ENCODE data around the gene ADGRG3. TPM values are rescaled to one million over a fixed set of nuclear protein-coding genes. Genes with fewer than 3 reads are reported as not detected.
A peak's percentile ranks its signal among the peaks of the same experiment; 100 is the strongest.

ADGRG3 gene
- total RNA-seq, 4 donors from 2014 or later: 3.8 to 14.2 (median 8.2) TPM

DNA sequence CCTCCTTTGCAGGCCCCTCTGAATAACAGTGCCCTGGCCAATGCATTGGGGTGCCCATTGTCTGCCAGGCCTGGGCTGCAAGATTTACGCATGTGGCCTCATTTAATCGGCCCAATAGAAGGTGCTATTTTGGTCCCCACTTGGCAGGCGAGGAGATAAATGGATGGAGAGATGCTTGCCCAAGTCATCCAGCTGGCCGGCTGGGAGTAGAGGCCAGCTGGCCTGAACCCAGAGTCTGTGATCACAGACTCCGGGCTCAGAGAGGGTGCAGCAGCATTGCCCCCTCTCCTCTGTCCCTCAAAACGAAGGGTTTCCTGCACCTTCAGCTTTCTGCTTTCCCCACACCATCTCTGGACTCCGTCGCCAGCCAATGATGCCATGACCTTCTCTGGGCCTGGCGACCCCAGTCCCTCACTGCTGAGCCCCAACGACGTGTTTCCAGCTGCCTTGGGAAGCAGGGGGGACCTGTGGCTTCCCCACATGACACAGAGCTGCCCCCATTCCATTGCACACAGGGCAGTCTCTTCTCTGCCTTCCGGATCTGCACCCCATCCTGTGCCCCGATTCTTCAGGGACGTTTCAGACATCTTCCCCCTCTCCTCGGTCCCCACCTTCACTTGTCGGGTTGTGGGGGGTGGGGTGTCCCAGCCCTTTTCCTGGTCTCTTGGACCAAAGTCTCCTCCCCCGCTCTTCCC lies 43.2 kb upstream of the ADGRG3 start:
- no peaks in the 10 kb centered on the region for H3K9me3 ChIP-seq
- no peak for DNase-seq
- TF ChIP-seq, protein P1, sequence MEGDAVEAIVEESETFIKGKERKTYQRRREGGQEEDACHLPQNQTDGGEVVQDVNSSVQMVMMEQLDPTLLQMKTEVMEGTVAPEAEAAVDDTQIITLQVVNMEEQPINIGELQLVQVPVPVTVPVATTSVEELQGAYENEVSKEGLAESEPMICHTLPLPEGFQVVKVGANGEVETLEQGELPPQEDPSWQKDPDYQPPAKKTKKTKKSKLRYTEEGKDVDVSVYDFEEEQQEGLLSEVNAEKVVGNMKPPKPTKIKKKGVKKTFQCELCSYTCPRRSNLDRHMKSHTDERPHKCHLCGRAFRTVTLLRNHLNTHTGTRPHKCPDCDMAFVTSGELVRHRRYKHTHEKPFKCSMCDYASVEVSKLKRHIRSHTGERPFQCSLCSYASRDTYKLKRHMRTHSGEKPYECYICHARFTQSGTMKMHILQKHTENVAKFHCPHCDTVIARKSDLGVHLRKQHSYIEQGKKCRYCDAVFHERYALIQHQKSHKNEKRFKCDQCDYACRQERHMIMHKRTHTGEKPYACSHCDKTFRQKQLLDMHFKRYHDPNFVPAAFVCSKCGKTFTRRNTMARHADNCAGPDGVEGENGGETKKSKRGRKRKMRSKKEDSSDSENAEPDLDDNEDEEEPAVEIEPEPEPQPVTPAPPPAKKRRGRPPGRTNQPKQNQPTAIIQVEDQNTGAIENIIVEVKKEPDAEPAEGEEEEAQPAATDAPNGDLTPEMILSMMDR (IDR thresholded peaks at IDR 0.05): no peak
- no peak for TF ChIP-seq POLR2A (IDR thresholded peaks at IDR 0.05)
- no peaks in the 10 kb centered on the region for H3K36me3 ChIP-seq
- H3K4me3 ChIP-seq (replicated peaks in 1 of 3): no peak overlapping the region
- 67 to 70% methylated on average over 16 to 17 of the region's 17 CpGs for WGBS, 2 donors
- H3K4me1 ChIP-seq: peaks cover 91 to 92% of the 10 kb centered on the region in 2 donors
- intact Hi-C loops (cut with DNase I): no loop called here
- H3K27me3 ChIP-seq: no peaks in the 10 kb centered on the region
- peak overlapping the region; percentile 94 to 99 (median 98) for H3K27ac ChIP-seq

DNA sequence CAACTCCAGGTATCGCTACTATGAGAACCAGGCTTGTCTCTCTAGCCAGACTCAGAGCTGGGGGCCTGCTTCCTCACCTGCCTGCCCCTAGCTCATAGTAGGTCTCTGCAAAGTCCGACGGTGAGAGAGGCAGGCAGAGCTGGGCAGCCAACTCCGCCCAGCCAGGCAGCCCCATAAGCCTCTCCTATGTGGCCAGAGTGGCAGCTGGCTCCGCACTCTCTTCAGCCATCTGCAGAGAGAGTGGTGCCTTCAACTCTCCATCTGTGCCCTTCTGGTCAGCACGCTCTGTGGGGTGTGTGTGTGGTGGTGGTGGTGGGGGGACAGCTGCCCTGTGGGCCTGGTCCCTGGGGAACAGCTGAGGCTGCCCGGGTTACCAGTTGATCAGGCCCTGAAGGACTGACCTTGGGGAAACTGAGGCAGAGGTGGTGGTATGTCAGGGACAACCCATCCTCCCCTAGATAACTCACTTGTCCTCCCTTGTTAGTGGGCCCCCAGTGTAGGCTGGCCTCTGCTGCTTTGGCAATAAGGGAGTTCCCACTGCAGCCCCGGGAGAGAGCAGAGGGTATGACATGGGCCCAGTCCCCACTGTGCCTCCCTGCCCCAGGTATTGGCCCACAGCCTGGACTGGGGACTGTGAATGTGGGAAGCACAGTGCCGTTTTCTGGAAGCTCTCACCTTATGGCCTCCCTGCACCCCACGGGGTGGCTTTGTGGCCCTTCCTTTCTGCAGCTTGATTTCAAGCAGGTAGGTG lies 41.5 kb upstream of the ADGRG3 start:
- no peaks in the 10 kb centered on the region for H3K27me3 ChIP-seq
- TF ChIP-seq, protein P1 (IDR thresholded peaks at IDR 0.05): no peak
- TF ChIP-seq POLR2A (IDR thresholded peaks at IDR 0.05): no peak
- peaks cover 97% of the 10 kb centered on the region in 2 donors for H3K4me1 ChIP-seq
- no peak for DNase-seq
- WGBS, 2 donors: 57 to 65% methylated on average over 6 to 9 of the region's 10 CpGs
- H3K36me3 ChIP-seq: no peaks in the 10 kb centered on the region
- no peak overlapping the region for H3K4me3 ChIP-seq (replicated peaks in 1 of 3)
- peak overlapping the region; percentile 94 to 99 (median 98) for H3K27ac ChIP-seq
- no peaks in the 10 kb centered on the region for H3K9me3 ChIP-seq
- intact Hi-C loops (cut with DNase I): no loop called here

DNA sequence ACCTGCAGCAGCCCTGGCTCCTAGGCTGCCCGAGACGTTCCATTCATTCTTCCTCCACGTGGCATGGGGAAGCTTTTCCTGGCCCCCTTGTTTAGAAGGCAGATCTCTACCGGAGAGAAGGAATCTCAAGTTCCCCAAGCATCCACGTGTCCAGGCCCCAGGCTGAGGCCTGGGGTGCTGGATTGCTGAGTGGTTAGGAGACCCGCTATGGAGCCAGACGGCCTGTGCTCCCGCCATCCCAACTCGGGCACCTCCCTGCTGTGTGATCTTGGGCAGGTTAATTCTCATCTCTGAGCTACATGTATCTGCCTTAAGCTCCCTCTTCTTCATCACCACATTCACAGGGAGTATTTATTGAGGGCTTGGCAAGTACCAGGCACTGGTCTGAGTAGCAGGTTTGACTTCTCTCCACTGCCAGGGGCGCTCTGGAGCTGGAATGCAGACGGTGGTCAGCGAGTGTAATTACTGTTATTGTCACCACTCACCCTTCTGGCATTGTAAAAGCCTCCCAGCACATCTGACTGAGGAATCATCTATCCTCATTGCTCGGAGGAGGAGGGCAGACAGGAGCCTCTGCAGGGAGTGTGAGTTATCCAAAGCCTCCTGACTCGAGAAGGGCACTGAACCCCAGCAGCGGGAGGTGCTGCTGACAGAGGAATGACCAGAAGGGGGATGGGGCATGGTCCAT lies 40.8 kb upstream of the ADGRG3 start:
- Histone ChIP-seq H3K4me3 (replicated peaks in 1 of 3) (no peak overlapping the region), H3K27ac (peak overlapping the region; percentile 94 to 99 (median 98)), H3K4me1 (peaks cover 98% of the 10 kb centered on the region in 2 donors), H3K9me3 (no peaks in the 10 kb centered on the region), H3K27me3 (no peaks in the 10 kb centered on the region), H3K36me3 (no peaks in the 10 kb centered on the region)
- WGBS, 2 donors: 20 to 24% methylated on average over 12 to 15 of the region's 15 CpGs
- TF ChIP-seq, protein P1 (IDR thresholded peaks at IDR 0.05): peak in 3 of 6 experiments; percentile 20 to 43 (median 32)
- TF ChIP-seq POLR2A (IDR thresholded peaks at IDR 0.05): peak in 1 of 2 donors; percentile 34
- peak; percentile 83 to 84 for DNase-seq
- intact Hi-C loops (cut with DNase I): no loop called here

DNA sequence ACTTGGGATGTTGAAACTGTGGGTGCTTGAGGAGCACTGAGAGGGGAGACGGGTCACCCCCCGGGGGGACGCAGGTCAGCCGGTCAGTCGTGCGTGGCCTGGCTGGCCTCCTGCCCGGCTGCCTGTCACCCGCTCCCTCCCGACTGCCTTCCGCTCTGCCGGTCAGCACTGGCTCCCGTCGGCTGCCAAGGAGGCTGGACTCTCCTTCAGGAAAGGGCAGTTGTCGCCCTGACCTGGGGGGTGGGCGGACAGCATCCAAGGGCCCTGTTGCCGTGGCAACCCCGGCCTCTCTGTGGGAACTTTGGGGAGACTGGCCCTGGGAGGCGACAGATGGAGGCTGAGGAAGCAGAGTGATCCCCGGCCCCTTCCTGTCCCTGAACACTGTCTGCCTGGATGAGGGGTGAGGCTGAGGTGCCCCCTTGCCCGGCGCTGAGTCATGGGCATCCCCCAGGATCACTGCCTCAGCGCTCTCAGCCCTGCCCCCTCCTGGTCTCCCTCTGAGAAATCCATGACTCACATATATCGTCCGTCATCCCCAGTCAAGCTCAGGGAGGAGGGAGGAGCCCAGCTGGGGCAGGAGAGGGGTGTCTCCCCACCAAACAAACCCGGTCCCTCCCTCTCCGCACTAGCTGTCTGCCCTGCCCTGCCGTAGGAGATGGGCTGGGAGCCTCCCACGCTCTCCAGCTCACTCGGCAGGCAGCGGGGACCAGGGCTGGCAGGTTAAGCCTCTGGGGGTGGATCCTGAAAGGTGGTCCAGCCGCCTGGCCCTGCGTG lies 39.9 kb upstream of the ADGRG3 start, which contains the start of gene ADGRG1:
ADGRG1 (plus strand) TSS at position 623 of the 774 bp plus-strand sequence. CDS start 21,658 bp downstream, outside the sequence.
- H3K4me3 ChIP-seq (replicated peaks in 1 of 3): peak within 1 kb of the TSS in 2 of 3 donors; percentile 22 to 30
- no peaks in the 10 kb centered on the region for H3K27me3 ChIP-seq
- no peaks in the 10 kb centered on the region for H3K9me3 ChIP-seq
- WGBS, 2 donors: 4 to 6% methylated on average over 20 to 21 of the region's 32 CpGs
- TF ChIP-seq, protein P1 (IDR thresholded peaks at IDR 0.05): peak in 1 of 6 experiments; percentile 8
- TF ChIP-seq POLR2A (IDR thresholded peaks at IDR 0.05): peak; percentile 78 to 81
- peaks cover 89 to 98% of the 10 kb centered on the region in 2 donors for H3K4me1 ChIP-seq
- H3K36me3 ChIP-seq: no peaks in the 10 kb centered on the region
- intact Hi-C loops (cut with DNase I): no loop called here
- H3K27ac ChIP-seq: peak within 1 kb of the TSS; percentile 94 to 99 (median 98)
- DNase-seq: peak; percentile 97 to 98

Measured in thyroid gland (tissue), 4 donors.